Measurements from ENCODE around the gene AQP12B.

Gene AQP12B

GRCh38 chr2:240713071-240713927, 30.6 kb upstream of the AQP12B start:
- no peak for TF ChIP-seq GATA2 (IDR thresholded peaks at IDR 0.05; ENCODE audit: low read depth, low read length)
- TF ChIP-seq GATA3 (IDR thresholded peaks at IDR 0.05; ENCODE audit: low read depth, low read length) = no peak

- TF ChIP-seq GATA2 (IDR thresholded peaks at IDR 0.05; ENCODE audit: low read depth, low read length) (no peak), GATA3 (IDR thresholded peaks at IDR 0.05; ENCODE audit: low read depth, low read length) (no peak)
Measured at GRCh38 chr2:240712121-240712520, 29.4 kb upstream of the AQP12B start.

GRCh38 chr2:240711701-240712100, 29.0 kb upstream of the AQP12B start:
- TF ChIP-seq GATA2 (IDR thresholded peaks at IDR 0.05; ENCODE audit: low read depth, low read length) (no peak), GATA3 (IDR thresholded peaks at IDR 0.05; ENCODE audit: low read depth, low read length) (no peak)

- TF ChIP-seq GATA2 (IDR thresholded peaks at IDR 0.05; ENCODE audit: low read depth, low read length) (no peak), GATA3 (IDR thresholded peaks at IDR 0.05; ENCODE audit: low read depth, low read length) (no peak)
Measured at GRCh38 chr2:240711296-240711695, 28.6 kb upstream of the AQP12B start.

- TF ChIP-seq GATA3 (IDR thresholded peaks at IDR 0.05; ENCODE audit: low read depth, low read length) (no peak), GATA2 (IDR thresholded peaks at IDR 0.05; ENCODE audit: low read depth, low read length) (no peak)
Measured at GRCh38 chr2:240708457-240708856, 25.8 kb upstream of the AQP12B start.

GRCh38 chr2:240707821-240708220, 25.1 kb upstream of the AQP12B start:
- TF ChIP-seq GATA3 (IDR thresholded peaks at IDR 0.05; ENCODE audit: low read depth, low read length) (no peak), GATA2 (IDR thresholded peaks at IDR 0.05; ENCODE audit: low read depth, low read length) (no peak)

GRCh38 chr2:240707043-240707756, 24.5 kb upstream of the AQP12B start:
- TF ChIP-seq GATA3 (IDR thresholded peaks at IDR 0.05; ENCODE audit: low read depth, low read length) (no peak), GATA2 (IDR thresholded peaks at IDR 0.05; ENCODE audit: low read depth, low read length) (no peak)

- TF ChIP-seq GATA3 (IDR thresholded peaks at IDR 0.05; ENCODE audit: low read depth, low read length) (no peak), GATA2 (IDR thresholded peaks at IDR 0.05; ENCODE audit: low read depth, low read length) (no peak)
Measured at GRCh38 chr2:240705204-240705791, 22.6 kb upstream of the AQP12B start.

- no peak for TF ChIP-seq GATA3 (IDR thresholded peaks at IDR 0.05; ENCODE audit: low read depth, low read length)
- TF ChIP-seq GATA2 (IDR thresholded peaks at IDR 0.05; ENCODE audit: low read depth, low read length) = no peak
Measured at GRCh38 chr2:240704651-240705050, 22.0 kb upstream of the AQP12B start.

- TF ChIP-seq GATA2 (IDR thresholded peaks at IDR 0.05; ENCODE audit: low read depth, low read length) = no peak
- no peak for TF ChIP-seq GATA3 (IDR thresholded peaks at IDR 0.05; ENCODE audit: low read depth, low read length)
Measured at GRCh38 chr2:240703417-240704341, 21.0 kb upstream of the AQP12B start.

GRCh38 chr2:240702640-240703011, 19.9 kb upstream of the AQP12B start:
- TF ChIP-seq GATA3 (IDR thresholded peaks at IDR 0.05; ENCODE audit: low read depth, low read length) = no peak

GRCh38 chr2:240701736-240702639, 19.3 kb upstream of the AQP12B start:
- TF ChIP-seq GATA3 (IDR thresholded peaks at IDR 0.05; ENCODE audit: low read depth, low read length) (no peak), GATA2 (IDR thresholded peaks at IDR 0.05; ENCODE audit: low read depth, low read length) (no peak)

Measured in SH-SY5Y (cell line).